H9 (cell line): ENCODE results near the gene ZNF680. TPM values are rescaled to one million over a fixed set of nuclear protein-coding genes. Genes with fewer than 3 reads are reported as not detected.

ENCODE experiments used
- DNase-seq: peaks from one replicate; pipeline ENCODE4 v3.0.0-alpha.2; 2017
- H2AFZ ChIP-seq: one replicate; pipeline ENCODE4 v1.6.1; 2013; ENCODE audit warnings: mild to moderate bottlenecking, low read length, control low read depth, moderate library complexity
- H2AK5ac ChIP-seq: 2 replicates; pipeline ENCODE4 v1.6.1; 2013; ENCODE audit warnings: low read length, control low read depth, mixed read lengths; ENCODE audit not compliant: insufficient read length
- H2BK120ac ChIP-seq: one replicate; pipeline ENCODE4 v1.6.1; 2013; ENCODE audit warnings: low read depth, mild to moderate bottlenecking, low read length, control low read depth, inconsistent platforms; ENCODE audit not compliant: poor library complexity, severe bottlenecking
- H2BK12ac ChIP-seq: 2 replicates; pipeline ENCODE4 v1.6.1; 2013; ENCODE audit warnings: low read length, control low read depth, mixed read lengths, low read depth; ENCODE audit not compliant: insufficient read length
- H2BK15ac ChIP-seq: 2 replicates; pipeline ENCODE4 v1.6.1; 2013; ENCODE audit warnings: low read depth, low read length, control low read depth
- H2BK20ac ChIP-seq: one replicate; pipeline ENCODE4 v1.6.1; 2013; ENCODE audit warnings: low read depth, mild to moderate bottlenecking, low read length, control low read depth, inconsistent platforms; ENCODE audit not compliant: poor library complexity, severe bottlenecking
- H2BK5ac ChIP-seq: 2 replicates; pipeline ENCODE4 v1.6.1; 2013; ENCODE audit warnings: low read length, control low read depth, mixed read lengths; ENCODE audit not compliant: insufficient read length
- H3K14ac ChIP-seq: 2 replicates; pipeline ENCODE4 v1.6.1; 2013; ENCODE audit warnings: low read length, control low read depth; ENCODE audit not compliant: insufficient read depth
- H3K18ac ChIP-seq: 2 replicates; pipeline ENCODE4 v1.6.1; 2013; ENCODE audit warnings: low read depth, mild to moderate bottlenecking, mixed read lengths, low read length, control low read depth; ENCODE audit not compliant: insufficient read length
- H3K23ac ChIP-seq: 2 replicates; pipeline ENCODE4 v1.6.1; 2013; ENCODE audit warnings: low read length, control low read depth, mixed read lengths, low read depth; ENCODE audit not compliant: insufficient read length
- H3K23me2 ChIP-seq: 2 replicates; pipeline ENCODE4 v1.6.1; 2013; ENCODE audit warnings: low read depth, mild to moderate bottlenecking, mixed read lengths, low read length, control low read depth; ENCODE audit not compliant: insufficient read length, poor library complexity, severe bottlenecking
- H3K27ac ChIP-seq: 2 replicates; pipeline ENCODE4 v1.5.1; 2013; ENCODE audit warnings: low read length, control low read depth, mixed read lengths, low read depth; ENCODE audit not compliant: insufficient read length
- H3K27me3 ChIP-seq: 2 replicates; pipeline ENCODE4 v1.6.1; 2013; ENCODE audit warnings: low read length, control low read depth, inconsistent platforms; ENCODE audit not compliant: insufficient read depth
- H3K4ac ChIP-seq: 2 replicates; pipeline ENCODE4 v1.6.1; 2013; ENCODE audit warnings: low read depth, mild to moderate bottlenecking, control low read depth, inconsistent platforms, low read length, moderate library complexity
- H3K4me1 ChIP-seq: 2 replicates; pipeline ENCODE4 v1.6.1; 2013; ENCODE audit warnings: low read length, control low read depth, inconsistent platforms; ENCODE audit not compliant: insufficient read depth
- H3K4me2 ChIP-seq: 2 replicates; pipeline ENCODE4 v1.6.1; 2013; ENCODE audit warnings: low read length, control low read depth, mixed read lengths; ENCODE audit not compliant: insufficient read length, insufficient read depth
- H3K56ac ChIP-seq: 2 replicates; pipeline ENCODE4 v1.6.1; 2013; ENCODE audit warnings: low read depth, mild to moderate bottlenecking, mixed read lengths, low read length, control low read depth; ENCODE audit not compliant: insufficient read length
- H3K79me1 ChIP-seq: 2 replicates; pipeline ENCODE4 v1.6.1; 2013; ENCODE audit warnings: low read depth, mild to moderate bottlenecking, moderate library complexity, low read length, control low read depth, inconsistent platforms; ENCODE audit not compliant: insufficient read depth, poor library complexity, severe bottlenecking
- H3K79me2 ChIP-seq: 2 replicates; pipeline ENCODE4 v1.6.1; 2013; ENCODE audit warnings: low read length, control low read depth, inconsistent platforms; ENCODE audit not compliant: insufficient read depth
- H3K9ac ChIP-seq: 2 replicates; pipeline ENCODE4 v1.6.1; 2013; ENCODE audit warnings: low read length, control low read depth, mixed read lengths; ENCODE audit not compliant: insufficient read length; ENCODE audit errors: extremely low read depth
- H3K9me3 ChIP-seq: one replicate; pipeline ENCODE4 v1.6.1; 2013; ENCODE audit warnings: low read depth, low read length, inconsistent platforms; ENCODE audit not compliant: control insufficient read depth
- H3T11ph ChIP-seq: one replicate; pipeline ENCODE4 v1.6.1; 2013; ENCODE audit warnings: mild to moderate bottlenecking, low read length, control low read depth, inconsistent platforms
- H4K20me1 ChIP-seq: one replicate; pipeline ENCODE4 v1.6.1; 2013; ENCODE audit not compliant: control insufficient read depth, insufficient read length, insufficient read depth
- H4K5ac ChIP-seq: 2 replicates; pipeline ENCODE4 v1.6.1; 2013; ENCODE audit warnings: low read depth, mild to moderate bottlenecking, mixed read lengths, low read length, control low read depth; ENCODE audit not compliant: insufficient read length
- H4K8ac ChIP-seq: replicated peaks from 2 replicates; pipeline ENCODE4 v1.6.1; 2013; ENCODE audit warnings: low read length, control low read depth, mixed read lengths, low read depth; ENCODE audit not compliant: insufficient read length
- H4K91ac ChIP-seq: 2 replicates; pipeline ENCODE4 v1.6.1; 2013; ENCODE audit warnings: low read depth, mild to moderate bottlenecking, moderate library complexity, mixed read lengths, low read length, control low read depth; ENCODE audit not compliant: insufficient read length
- H3K27ac Mint-ChIP-seq, 3 experiments: 2 replicates in 2 of 3; 3 replicates in 1 of 3; pipeline ENCODE4 v1.8.0; 2020 to 2021; ENCODE audit warnings: mixed read lengths in 3 of 3, mild to moderate bottlenecking in 1 of 3, moderate library complexity in 1 of 3
- H3K27me3 Mint-ChIP-seq: 2 replicates; pipeline ENCODE4 v1.8.0; 2021; ENCODE audit warnings: low read depth, mild to moderate bottlenecking, moderate library complexity, mixed read lengths
- H3K36me3 Mint-ChIP-seq, 3 experiments: 2 replicates in 2 of 3; 3 replicates in 1 of 3; pipeline ENCODE4 v1.8.0; 2020 to 2021; ENCODE audit warnings: low read depth in 3 of 3, mixed read lengths in 3 of 3; ENCODE audit not compliant: insufficient read depth in 1 of 3
- H3K4me1 Mint-ChIP-seq, 2 experiments: 2 replicates each; pipeline ENCODE4 v1.8.0; 2020; ENCODE audit warnings: mixed read lengths in 2 of 2
- H3K4me3 Mint-ChIP-seq, 2 experiments: 2 replicates in 1 of 2; 3 replicates in 1 of 2; pipeline ENCODE4 v1.8.0; 2020 to 2021; ENCODE audit warnings: mild to moderate bottlenecking in 2 of 2, mixed read lengths in 2 of 2, moderate library complexity in 1 of 2
- H3K9me3 Mint-ChIP-seq, 2 experiments: 2 replicates in 1 of 2; 3 replicates in 1 of 2; pipeline ENCODE4 v1.8.0; 2020; ENCODE audit warnings: mild to moderate bottlenecking in 2 of 2, mixed read lengths in 2 of 2, moderate library complexity in 1 of 2
- CTCF ChIP-seq: fragments of 200-600 bp; sonication (generic); conservative IDR thresholded peaks from 3 replicates; pipeline ENCODE4 v1.8.0; 2021; ENCODE audit warnings: antibody characterized with exemption, mild to moderate bottlenecking
- WGBS: extraction: QIAGEN DNeasy Blood & Tissue Kit; methylation state at CpG from one replicate; pipeline ENCODE4 v1.1.7; 2013; ENCODE audit warnings: missing lambda C conversion rate, low lambda C conversion rate, mixed read lengths; ENCODE audit not compliant: insufficient read length; ENCODE audit errors: extremely low coverage; 5-methylcytosine and 5-hydroxymethylcytosine counted together
- total RNA-seq: library from RNA; stranded (reverse); gene quantifications from 2 replicates; pipeline ENCODE4 v1.2.1, GENCODE V29; 2021

The ZNF680 gene
- total RNA-seq, 1 experiment from 2014 or later = 21.3 TPM

GRCh38 chr7:64590971-64591370 is 28.1 kb upstream of the ZNF680 start:
- Mint-ChIP-seq H3K4me1 (no peaks in the 10 kb centered on the region), H3K4me3 (no peak overlapping the region), H3K9me3 (peaks cover 88 to 90% of the 10 kb centered on the region in 2 experiments), H3K36me3 (peaks cover 0 to 29% (median 11%) of the 10 kb centered on the region in 3 experiments; a peak in 6 of 7 replicates), H3K27ac (no peak overlapping the region), H3K27me3 (no peaks in the 10 kb centered on the region; the same call in 1 of the 2 replicates)
- no peak overlapping the region for H3K9ac ChIP-seq
- no peak overlapping the region for H3K4me2 ChIP-seq
- H3K27me3 ChIP-seq = no peaks in the 10 kb centered on the region
- TF ChIP-seq CTCF = no peak
- H3T11ph ChIP-seq = no peak overlapping the region
- H3K4ac ChIP-seq = no peak overlapping the region
- no peak overlapping the region for H3K56ac ChIP-seq
- no peak overlapping the region for H3K14ac ChIP-seq
- no peaks in the 10 kb centered on the region for H3K79me2 ChIP-seq
- no peak overlapping the region for H4K5ac ChIP-seq
- H2AK5ac ChIP-seq = no peak overlapping the region
- H2AFZ ChIP-seq = no peak overlapping the region
- peaks cover 39% of the 10 kb centered on the region for H3K9me3 ChIP-seq
- H2BK5ac ChIP-seq = no peak overlapping the region
- H2BK20ac ChIP-seq = no peak overlapping the region
- no peak overlapping the region for H2BK120ac ChIP-seq
- no peaks in the 10 kb centered on the region for H3K4me1 ChIP-seq
- no peak overlapping the region for H2BK15ac ChIP-seq
- H4K8ac ChIP-seq = no peak overlapping the region
- H3K79me1 ChIP-seq = no peaks in the 10 kb centered on the region
- no CpG with 5 or more reads among the region's 5 CpGs for WGBS
- no peak overlapping the region for H2BK12ac ChIP-seq
- no peak overlapping the region for H3K27ac ChIP-seq
- no peak overlapping the region for H3K23ac ChIP-seq
- no peak overlapping the region for H3K18ac ChIP-seq
- DNase-seq = no peak
- no peak overlapping the region for H4K91ac ChIP-seq
- H3K23me2 ChIP-seq = no peaks in the 10 kb centered on the region
- no peaks in the 10 kb centered on the region for H4K20me1 ChIP-seq
